ENCODE measurements around the gene LSM5. TPM values are rescaled to one million over a fixed set of nuclear protein-coding genes. Genes with fewer than 3 reads are reported as not detected.

Gene LSM5
- total RNA-seq, 2 donors from 2014 or later, result 8.2 to 27.2 TPM

DNA sequence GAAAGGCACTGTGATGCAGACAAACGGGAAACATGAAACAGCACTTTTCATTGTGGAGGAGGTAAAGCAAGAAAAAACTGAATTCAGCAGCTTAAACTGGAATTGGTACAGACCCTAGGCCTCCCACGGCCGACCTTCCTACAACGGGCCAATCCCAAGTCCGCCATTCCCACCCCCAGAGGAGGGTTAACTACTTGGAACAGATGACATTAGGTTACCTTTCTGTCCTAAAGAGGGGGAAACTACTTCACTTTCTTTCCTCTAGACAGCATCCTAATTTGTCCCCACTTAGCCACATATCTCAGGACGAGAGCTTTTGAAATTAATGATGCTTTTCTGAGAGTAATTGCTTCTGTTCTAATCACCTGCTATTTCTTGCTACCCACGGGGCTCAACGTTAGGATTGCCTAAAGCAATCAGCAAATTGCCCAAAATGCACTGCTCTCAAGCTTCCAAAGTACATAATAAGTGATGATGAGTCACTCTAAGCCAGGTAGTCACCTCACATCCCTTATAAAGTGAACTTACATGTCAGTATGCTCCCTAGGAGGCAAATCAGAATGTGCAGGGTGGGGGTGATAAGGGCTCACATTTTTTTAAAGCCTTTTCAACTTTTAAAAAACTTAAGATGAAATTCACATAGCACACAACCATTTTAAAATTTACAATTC is 36.7 kb downstream of the LSM5 start:
- WGBS, 2 donors, result 53 to 58% methylated on average over 8 of the region's 8 CpGs
- intact Hi-C loops (cut with DNase I), result no loop called here

GRCh38 chr7:32447218-32447617 is 43.0 kb downstream of the LSM5 start:
- Histone ChIP-seq H3K9me3 (no peaks in the 10 kb centered on the region), H3K27ac (no peak overlapping the region), H3K4me1 (no peaks in the 10 kb centered on the region), H3K27me3 (no peaks in the 10 kb centered on the region), H3K4me3 (no peak overlapping the region), H3K36me3 (replicated peaks in 1 of 2; ENCODE audit: insufficient read depth in 1 of 2, low read depth in 2 of 2) (no peaks in the 10 kb centered on the region)
- DNase-seq (no peak), ATAC-seq (no peak)
- TF ChIP-seq POLR2A (IDR thresholded peaks at IDR 0.05), result no peak
- TF ChIP-seq, protein P1, sequence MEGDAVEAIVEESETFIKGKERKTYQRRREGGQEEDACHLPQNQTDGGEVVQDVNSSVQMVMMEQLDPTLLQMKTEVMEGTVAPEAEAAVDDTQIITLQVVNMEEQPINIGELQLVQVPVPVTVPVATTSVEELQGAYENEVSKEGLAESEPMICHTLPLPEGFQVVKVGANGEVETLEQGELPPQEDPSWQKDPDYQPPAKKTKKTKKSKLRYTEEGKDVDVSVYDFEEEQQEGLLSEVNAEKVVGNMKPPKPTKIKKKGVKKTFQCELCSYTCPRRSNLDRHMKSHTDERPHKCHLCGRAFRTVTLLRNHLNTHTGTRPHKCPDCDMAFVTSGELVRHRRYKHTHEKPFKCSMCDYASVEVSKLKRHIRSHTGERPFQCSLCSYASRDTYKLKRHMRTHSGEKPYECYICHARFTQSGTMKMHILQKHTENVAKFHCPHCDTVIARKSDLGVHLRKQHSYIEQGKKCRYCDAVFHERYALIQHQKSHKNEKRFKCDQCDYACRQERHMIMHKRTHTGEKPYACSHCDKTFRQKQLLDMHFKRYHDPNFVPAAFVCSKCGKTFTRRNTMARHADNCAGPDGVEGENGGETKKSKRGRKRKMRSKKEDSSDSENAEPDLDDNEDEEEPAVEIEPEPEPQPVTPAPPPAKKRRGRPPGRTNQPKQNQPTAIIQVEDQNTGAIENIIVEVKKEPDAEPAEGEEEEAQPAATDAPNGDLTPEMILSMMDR (IDR thresholded peaks at IDR 0.05), result no peak
- intact Hi-C loops (cut with DNase I), result no loop called here
- 43 to 89% methylated on average over 2 of the region's 2 CpGs for WGBS, 2 donors

More for the DNA sequence above, 36.7 kb downstream of the LSM5 start:
- Histone ChIP-seq H3K9me3 (no peaks in the 10 kb centered on the region), H3K4me1 (no peaks in the 10 kb centered on the region), H3K4me3 (no peak overlapping the region), H3K36me3 (replicated peaks in 1 of 2; ENCODE audit: insufficient read depth in 1 of 2, low read depth in 2 of 2) (no peaks in the 10 kb centered on the region), H3K27me3 (no peaks in the 10 kb centered on the region), H3K27ac (no peak overlapping the region)
- ATAC-seq, result no peak
- no peak for DNase-seq
- no peak for TF ChIP-seq POLR2A (IDR thresholded peaks at IDR 0.05)
- TF ChIP-seq, protein P1 (IDR thresholded peaks at IDR 0.05), result no peak

DNA sequence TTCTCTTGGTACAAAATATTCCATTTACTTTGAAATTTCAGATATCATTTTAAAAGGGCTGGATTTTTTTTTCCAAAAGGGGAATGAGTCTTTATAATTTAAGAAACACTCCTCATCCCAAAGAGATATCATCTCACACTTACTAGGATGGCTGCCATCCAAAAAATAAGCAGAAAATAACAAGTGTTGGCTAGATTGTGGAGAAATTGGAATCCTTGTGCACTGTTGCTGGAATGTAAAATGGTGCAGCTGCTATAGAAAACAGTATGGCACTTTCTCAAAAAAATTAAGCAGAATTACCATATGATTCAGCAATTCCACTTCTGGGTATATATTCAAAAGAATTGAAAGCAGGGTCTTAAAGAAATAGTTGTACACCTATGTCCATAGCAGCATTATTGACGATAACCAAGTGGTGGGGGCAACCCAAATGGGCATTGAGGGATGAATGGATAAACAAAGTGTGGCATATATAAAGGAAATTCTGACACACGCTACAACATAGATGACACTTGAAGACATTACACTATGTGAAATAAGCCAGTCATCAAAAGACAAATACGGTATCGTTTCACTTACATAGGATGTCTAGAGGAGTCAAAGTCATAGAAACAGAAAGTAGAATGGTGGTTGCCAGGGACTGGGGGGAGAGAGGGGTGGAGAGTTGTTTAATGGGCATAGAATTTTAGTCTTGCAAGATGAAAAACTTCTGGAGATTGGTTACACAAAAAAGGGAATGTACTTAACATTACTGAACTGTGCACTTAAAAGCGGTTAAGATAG is 53.8 kb downstream of the LSM5 start:
- no peaks in the 10 kb centered on the region for H3K4me1 ChIP-seq
- no peak overlapping the region for H3K4me3 ChIP-seq
- DNase-seq (no peak), ATAC-seq (no peak)
- intact Hi-C loops (cut with DNase I), result loop anchor here (10.0 kb wide), 1 partner anchor 62 kb away; no protein-coding TSS in a partner anchor
- no peaks in the 10 kb centered on the region for H3K27me3 ChIP-seq
- 83 to 86% methylated on average over 5 of the region's 5 CpGs for WGBS, 2 donors
- no peak overlapping the region for H3K27ac ChIP-seq
- H3K9me3 ChIP-seq, result no peaks in the 10 kb centered on the region
- H3K36me3 ChIP-seq (replicated peaks in 1 of 2; ENCODE audit: insufficient read depth in 1 of 2, low read depth in 2 of 2), result no peaks in the 10 kb centered on the region
- TF ChIP-seq, protein P1 (IDR thresholded peaks at IDR 0.05), result no peak
- no peak for TF ChIP-seq POLR2A (IDR thresholded peaks at IDR 0.05)

Other genes with a start within 250 kb of the LSM5 start
- gene AVL9, start 5.1 kb upstream of the LSM5 start, total RNA-seq, result 10 to 100 TPM; 15.3 to 19.8 TPM